Caco-2 (cell line): Measurements from ENCODE around the gene PPP1R12B. TPM values are rescaled to one million over a fixed set of nuclear protein-coding genes. Genes with fewer than 3 reads are reported as not detected.
"Not testable (repeated sequence)": the region's sequence is repeated elsewhere in the genome, so short reads cannot be mapped to it uniquely, and the experiment has no call there.

ENCODE experiments used
- BruUV-seq: library from RNA; stranded (reverse); fragments of 400-500 nt; replicated peaks from 2 replicates; lab custom pipeline; 2021; lab: Mats Ljungman, UMichigan
- CTCF ChIA-PET: fragments of 300-600 bp; sonication (Branson Sonifier 250); formaldehyde crosslinking; loops from one replicate; lab custom pipeline; 2022; ENCODE audit warnings: antibody characterized with exemption; lab: Charles Lee
- POLR2A ChIA-PET: fragments of 300-600 bp; sonication (Branson Sonifier 250); formaldehyde crosslinking; loops from one replicate; lab custom pipeline; 2022; ENCODE audit warnings: antibody characterized with exemption; lab: Charles Lee
- DNase-seq, 2 experiments: peaks; one replicate each; pipeline versions ENCODE4 v3.0.0 to v3.0.0-alpha.2; 2020 to 2022
- H3K27me3 ChIP-seq: replicated peaks from 2 replicates; pipeline ENCODE4 v1.6.0; 2011; ENCODE audit warnings: low read length; ENCODE audit not compliant: control insufficient read depth, insufficient read depth
- H3K36me3 ChIP-seq: 2 replicates; pipeline ENCODE4 v1.5.1; 2011; ENCODE audit warnings: low read length; ENCODE audit not compliant: control insufficient read depth, insufficient read depth
- H3K4me1 ChIP-seq: fragments of 250-450 bp; sonication (Bioruptor Pico); 2 replicates; pipeline ENCODE4 v1.5.1; 2020; ENCODE audit warnings: mild to moderate bottlenecking
- H3K4me3 ChIP-seq: 2 replicates; pipeline ENCODE4 v1.5.1; 2011; ENCODE audit warnings: low read depth, mild to moderate bottlenecking, control low read depth, low read length
- H3K9me3 ChIP-seq: fragments of 250-450 bp; sonication (Bioruptor Pico); 2 replicates; pipeline ENCODE4 v1.5.1; 2020; ENCODE audit warnings: mild to moderate bottlenecking, moderate library complexity
- H3K27ac Mint-ChIP-seq: one replicate; pipeline ENCODE4 v1.8.0; 2022; ENCODE audit warnings: mixed read lengths; ENCODE audit not compliant: unreplicated experiment
- H3K27me3 Mint-ChIP-seq: one replicate; pipeline ENCODE4 v1.8.0; 2022; ENCODE audit warnings: mixed read lengths; ENCODE audit not compliant: insufficient read depth, unreplicated experiment
- H3K36me3 Mint-ChIP-seq: one replicate; pipeline ENCODE4 v1.8.0; 2022; ENCODE audit warnings: mild to moderate bottlenecking, mixed read lengths; ENCODE audit not compliant: insufficient read depth, unreplicated experiment
- H3K4me1 Mint-ChIP-seq: one replicate; pipeline ENCODE4 v1.8.0; 2022; ENCODE audit warnings: low read depth, mixed read lengths; ENCODE audit not compliant: unreplicated experiment
- H3K4me3 Mint-ChIP-seq: one replicate; pipeline ENCODE4 v1.8.0; 2022; ENCODE audit warnings: mild to moderate bottlenecking, moderate library complexity, mixed read lengths; ENCODE audit not compliant: unreplicated experiment
- H3K9me3 Mint-ChIP-seq: one replicate; pipeline ENCODE4 v1.8.0; 2022; ENCODE audit warnings: mixed read lengths; ENCODE audit not compliant: unreplicated experiment
- CTCF ChIP-seq, 2 experiments: fragments of 200-600 bp in 1 of 2; IDR thresholded peaks; 1 replicate in 1 of 2; 2 replicates in 1 of 2; pipeline versions ENCODE4 v1.5.1 to v1.8.0; 2011 to 2022; ENCODE audit warnings: antibody characterized with exemption in 1 of 2, control low read depth in 1 of 2, inconsistent platforms in 1 of 2, low read depth in 1 of 2, low read length in 1 of 2, mild to moderate bottlenecking in 1 of 2, moderate library complexity in 1 of 2; ENCODE audit not compliant: insufficient read depth in 1 of 2, severe bottlenecking in 1 of 2, unreplicated experiment in 1 of 2
- intact Hi-C: fragments of 100-400 bp; cut with micrococcal nuclease; formaldehyde crosslinking; loops from one replicate; pipeline ENCODE4 v1.10.0; 2022; ENCODE audit not compliant: unreplicated experiment
- total RNA-seq: library from RNA; stranded (reverse); gene quantifications from 2 replicates; pipeline ENCODE4 v1.2.3, GENCODE V29; 2022

The PPP1R12B gene
- total RNA-seq, 1 experiment from 2014 or later: 16.4 TPM

GRCh38 chr1:202516434-202516877, 168.0 kb downstream of the PPP1R12B start:
- no peak for DNase-seq
- Mint-ChIP-seq H3K4me1 (no peaks in the 10 kb centered on the region), H3K9me3 (no peaks in the 10 kb centered on the region), H3K27me3 (no peaks in the 10 kb centered on the region), H3K4me3 (no peak overlapping the region), H3K27ac (no peak overlapping the region), H3K36me3 (peaks cover 5% of the 10 kb centered on the region)
- TF ChIP-seq CTCF (IDR thresholded peaks at IDR 0.05; ENCODE audit: insufficient read depth in 1 of 2, low read depth in 1 of 2, low read length in 1 of 2, severe bottlenecking in 1 of 2, unreplicated experiment in 1 of 2): no peak
- intact Hi-C loops: no loop called here
- BruUV-seq: no TSS peak
- H3K4me1 ChIP-seq: no peaks in the 10 kb centered on the region
- no peaks in the 10 kb centered on the region for H3K9me3 ChIP-seq
- CTCF ChIA-PET: no interaction called here
- H3K36me3 ChIP-seq: no peaks in the 10 kb centered on the region; the same call in 1 of the 2 replicates
- H3K4me3 ChIP-seq: no peak overlapping the region
- POLR2A ChIA-PET: no interaction called here
- no peaks in the 10 kb centered on the region for H3K27me3 ChIP-seq

GRCh38 chr1:202517146-202517545, 168.6 kb downstream of the PPP1R12B start:
- H3K9me3 Mint-ChIP-seq, DNase-seq, BruUV-seq, H3K4me1 ChIP-seq, H3K36me3 Mint-ChIP-seq, H3K36me3 ChIP-seq, H3K4me3 ChIP-seq, H3K27me3 ChIP-seq, H3K4me1 Mint-ChIP-seq, H3K27me3 Mint-ChIP-seq, POLR2A ChIA-PET, H3K27ac Mint-ChIP-seq, H3K9me3 ChIP-seq, H3K4me3 Mint-ChIP-seq, CTCF ChIA-PET, intact Hi-C loops: not testable (repeated sequence)

- CTCF ChIA-PET, H3K4me1 Mint-ChIP-seq, intact Hi-C loops, H3K27me3 Mint-ChIP-seq, H3K9me3 ChIP-seq, H3K36me3 ChIP-seq, BruUV-seq, H3K4me1 ChIP-seq, H3K27me3 ChIP-seq, H3K4me3 Mint-ChIP-seq, H3K9me3 Mint-ChIP-seq, POLR2A ChIA-PET, H3K4me3 ChIP-seq, H3K27ac Mint-ChIP-seq, DNase-seq, H3K36me3 Mint-ChIP-seq: not testable (repeated sequence)
Observed at GRCh38 chr1:202518180-202518579, 169.7 kb downstream of the PPP1R12B start.

GRCh38 chr1:202518905-202519304, 170.4 kb downstream of the PPP1R12B start:
- H3K4me1 ChIP-seq, H3K4me3 ChIP-seq, POLR2A ChIA-PET, H3K9me3 Mint-ChIP-seq, intact Hi-C loops, H3K36me3 ChIP-seq, H3K27me3 Mint-ChIP-seq, H3K9me3 ChIP-seq, H3K4me3 Mint-ChIP-seq, H3K4me1 Mint-ChIP-seq, CTCF ChIA-PET, BruUV-seq, H3K27me3 ChIP-seq, DNase-seq, H3K27ac Mint-ChIP-seq, H3K36me3 Mint-ChIP-seq: not testable (repeated sequence)

GRCh38 chr1:202520129-202520856, 171.8 kb downstream of the PPP1R12B start:
- CTCF ChIA-PET: not testable (repeated sequence)

DNA sequence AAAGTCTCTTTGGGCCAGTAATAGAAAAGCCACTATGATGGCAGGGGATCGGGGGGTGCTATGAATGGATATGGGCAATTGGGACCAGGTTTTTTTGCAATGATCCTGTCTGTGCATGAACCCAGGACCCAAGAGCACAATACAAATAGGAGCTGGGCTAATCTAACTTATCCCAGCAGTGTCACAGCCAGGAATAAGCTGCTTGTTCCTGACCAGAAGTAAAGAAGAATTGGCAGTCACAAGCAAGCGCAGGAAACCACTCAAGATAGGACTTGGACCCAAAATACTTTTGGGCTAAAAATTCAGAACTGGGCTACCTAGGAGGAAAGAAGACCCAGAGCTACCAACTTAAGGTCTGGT, 172.3 kb downstream of the PPP1R12B start:
- H3K27ac Mint-ChIP-seq, H3K27me3 ChIP-seq, intact Hi-C loops, POLR2A ChIA-PET, H3K9me3 ChIP-seq, H3K36me3 Mint-ChIP-seq, DNase-seq, H3K9me3 Mint-ChIP-seq, H3K4me1 ChIP-seq, CTCF ChIA-PET, H3K4me1 Mint-ChIP-seq, H3K27me3 Mint-ChIP-seq, H3K4me3 Mint-ChIP-seq, H3K4me3 ChIP-seq, H3K36me3 ChIP-seq, BruUV-seq: not testable (repeated sequence)

More at GRCh38 chr1:202520129-202520856, 171.8 kb downstream of the PPP1R12B start:
- H3K27me3 ChIP-seq, H3K36me3 ChIP-seq, H3K36me3 Mint-ChIP-seq, H3K27ac Mint-ChIP-seq, intact Hi-C loops, H3K4me3 ChIP-seq, POLR2A ChIA-PET, H3K9me3 Mint-ChIP-seq, H3K9me3 ChIP-seq, BruUV-seq, DNase-seq, H3K4me1 Mint-ChIP-seq, H3K27me3 Mint-ChIP-seq, H3K4me3 Mint-ChIP-seq, H3K4me1 ChIP-seq: not testable (repeated sequence)
